ENCODE measurements around the gene CACNA2D4.

DNA sequence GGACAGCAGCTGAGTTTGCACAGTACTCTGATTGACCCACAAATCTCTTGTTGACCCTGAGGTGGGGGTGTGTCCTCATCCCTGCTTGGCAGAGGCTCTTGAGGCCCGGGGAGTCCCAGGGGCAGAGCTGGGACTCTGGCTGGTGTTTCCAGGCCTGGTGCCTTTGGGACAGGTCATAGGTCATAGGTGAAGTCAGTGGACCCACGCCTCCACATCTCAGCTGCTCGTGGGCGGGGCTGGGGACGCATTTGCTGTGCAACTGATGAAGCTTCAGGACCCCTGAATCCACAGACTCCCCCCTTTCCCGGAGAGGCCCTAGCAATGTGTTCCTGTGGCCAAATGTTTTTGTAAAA is 408 bp upstream of the CACNA2D4 start:
- TF ChIP-seq POLR2A (IDR thresholded peaks at IDR 0.05) (no peak), EP300 (IDR thresholded peaks at IDR 0.05) (no peak)
- TF ChIP-seq, protein P1, sequence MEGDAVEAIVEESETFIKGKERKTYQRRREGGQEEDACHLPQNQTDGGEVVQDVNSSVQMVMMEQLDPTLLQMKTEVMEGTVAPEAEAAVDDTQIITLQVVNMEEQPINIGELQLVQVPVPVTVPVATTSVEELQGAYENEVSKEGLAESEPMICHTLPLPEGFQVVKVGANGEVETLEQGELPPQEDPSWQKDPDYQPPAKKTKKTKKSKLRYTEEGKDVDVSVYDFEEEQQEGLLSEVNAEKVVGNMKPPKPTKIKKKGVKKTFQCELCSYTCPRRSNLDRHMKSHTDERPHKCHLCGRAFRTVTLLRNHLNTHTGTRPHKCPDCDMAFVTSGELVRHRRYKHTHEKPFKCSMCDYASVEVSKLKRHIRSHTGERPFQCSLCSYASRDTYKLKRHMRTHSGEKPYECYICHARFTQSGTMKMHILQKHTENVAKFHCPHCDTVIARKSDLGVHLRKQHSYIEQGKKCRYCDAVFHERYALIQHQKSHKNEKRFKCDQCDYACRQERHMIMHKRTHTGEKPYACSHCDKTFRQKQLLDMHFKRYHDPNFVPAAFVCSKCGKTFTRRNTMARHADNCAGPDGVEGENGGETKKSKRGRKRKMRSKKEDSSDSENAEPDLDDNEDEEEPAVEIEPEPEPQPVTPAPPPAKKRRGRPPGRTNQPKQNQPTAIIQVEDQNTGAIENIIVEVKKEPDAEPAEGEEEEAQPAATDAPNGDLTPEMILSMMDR (IDR thresholded peaks at IDR 0.05), result no peak
